NCI-H1436 (cell line): ENCODE data around the gene SUSD4.

ENCODE experiments used
- DNase-seq: peaks from one replicate; lab custom pipeline; 2025; lab: John Stamatoyannopoulos, UW

Gene SUSD4

DNA sequence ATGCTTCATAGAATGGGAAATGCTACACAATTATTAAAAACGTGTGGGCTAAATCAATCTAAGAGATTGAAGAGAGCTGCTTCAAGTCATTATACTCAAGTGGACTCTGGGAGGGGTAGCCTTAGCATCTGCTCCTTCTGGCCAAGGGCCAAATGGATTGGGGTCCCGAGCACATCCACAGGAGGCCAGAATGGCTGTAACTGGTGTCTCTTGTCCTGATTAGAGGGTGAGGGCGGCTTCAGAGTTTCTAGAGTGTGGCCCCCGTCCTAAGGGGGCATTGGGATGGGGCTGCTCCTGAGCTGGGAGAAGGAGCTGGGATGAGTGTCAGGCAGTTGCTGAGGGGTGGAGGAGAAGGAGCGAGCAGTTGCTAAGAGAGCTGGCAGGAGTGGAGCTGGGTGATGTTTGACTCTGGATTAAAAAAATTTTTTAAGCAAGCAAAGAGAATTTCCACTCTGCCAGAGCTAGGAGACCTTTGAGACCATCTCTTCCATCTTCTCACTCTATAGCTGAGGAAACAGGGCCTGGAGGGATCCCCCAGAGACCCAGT, 149.6 kb downstream of the SUSD4 start:
- peak; percentile 60 for DNase-seq

DNA sequence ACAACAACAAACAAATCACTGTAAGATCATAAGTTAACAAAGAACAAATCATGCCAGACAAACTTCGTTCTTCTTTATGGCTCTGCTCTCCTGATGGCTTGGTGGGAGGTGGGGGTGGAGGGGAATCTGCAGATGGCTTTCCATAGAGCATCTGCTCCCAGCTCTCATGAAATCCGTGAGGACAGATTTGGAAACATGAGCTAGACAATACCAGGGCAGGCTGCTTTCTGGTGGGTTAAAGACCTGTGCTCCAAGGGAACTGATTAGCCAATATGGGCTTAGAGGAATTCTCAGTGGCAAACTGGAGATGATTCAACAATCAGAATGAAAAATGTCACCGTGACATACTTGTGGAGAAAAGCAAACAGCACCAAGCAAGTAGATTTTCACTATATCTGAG, 151.5 kb downstream of the SUSD4 start:
- no peak for DNase-seq

DNA sequence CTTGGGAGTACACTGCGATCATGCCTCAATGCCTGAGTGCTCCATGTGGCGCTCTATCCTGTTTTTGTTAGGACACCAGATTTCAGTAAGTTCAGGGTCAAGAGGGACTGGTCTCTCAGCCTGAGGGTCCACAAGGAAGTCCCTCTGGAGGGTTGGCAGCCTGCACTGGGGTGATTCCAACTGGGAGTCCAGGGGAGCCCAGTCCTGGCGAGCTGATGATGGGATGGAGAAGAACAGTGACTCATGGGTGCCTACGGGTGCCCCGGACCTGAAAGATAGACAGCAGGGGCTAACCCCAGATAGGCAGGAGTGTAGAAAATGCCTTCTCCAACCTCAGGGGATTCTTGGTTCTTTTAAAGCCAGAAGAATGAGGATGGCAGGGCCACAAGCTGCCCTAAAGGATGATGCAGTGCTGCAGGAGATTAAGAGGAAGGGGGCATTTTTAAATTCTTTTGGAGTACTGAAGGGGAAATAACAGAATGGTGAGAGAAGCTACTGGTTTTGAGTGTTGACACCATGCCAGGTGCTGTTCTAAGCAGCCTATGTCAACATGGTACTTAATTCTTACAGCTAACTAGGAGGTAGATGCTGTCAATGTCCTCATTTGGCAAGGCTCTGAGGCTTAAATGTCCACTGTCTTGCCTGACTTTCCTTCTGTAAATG, 152.5 kb downstream of the SUSD4 start:
- DNase-seq, result no peak

DNA sequence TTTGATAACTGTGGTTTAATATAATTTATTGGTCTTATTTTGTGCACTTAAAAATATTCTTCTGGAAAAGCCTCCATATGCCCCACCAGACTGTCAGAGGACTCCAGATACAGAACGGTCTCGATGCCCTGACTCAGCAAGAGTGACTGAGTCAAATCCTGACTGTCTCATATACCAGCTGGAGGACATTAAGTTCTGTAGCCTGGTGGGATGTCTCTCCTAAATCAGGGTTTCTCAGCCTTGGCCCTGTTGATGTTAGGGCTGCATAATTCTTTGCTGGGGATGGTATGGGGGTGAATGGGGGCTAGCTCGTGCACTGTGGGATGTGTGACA, 153.2 kb downstream of the SUSD4 start:
- DNase-seq, result no peak

GRCh38 chr1:223209992-223210787, 153.8 kb downstream of the SUSD4 start:
- DNase-seq, result no peak

DNA sequence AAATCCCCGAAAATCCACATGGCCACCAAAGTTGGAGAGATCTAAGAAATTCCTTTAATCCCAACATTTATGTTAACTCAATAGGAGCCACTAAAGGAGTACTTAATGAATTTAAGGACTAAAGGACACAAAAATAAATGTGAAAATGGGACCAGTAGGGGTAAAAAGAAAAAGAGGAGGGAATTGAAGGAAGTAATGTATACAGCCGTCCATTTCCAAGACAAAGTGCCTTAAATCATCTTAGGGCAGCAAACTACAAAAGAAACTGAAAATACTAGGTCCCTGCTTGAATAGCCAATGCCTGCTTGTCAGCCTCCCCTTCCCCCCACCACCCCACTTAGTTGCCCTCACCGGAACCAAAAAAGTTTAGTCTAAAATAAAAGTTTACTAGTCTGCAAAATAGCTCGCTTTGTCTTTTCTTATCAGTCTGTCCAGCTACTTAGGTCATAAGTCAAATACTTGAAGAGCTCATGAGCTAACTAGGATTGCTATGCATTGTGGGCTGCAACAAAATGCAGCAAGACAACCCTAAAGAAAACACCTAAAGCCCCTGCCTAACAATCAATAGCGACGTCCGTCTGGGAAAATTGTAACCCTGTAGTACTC, 154.6 kb downstream of the SUSD4 start:
- DNase-seq, result no peak

GRCh38 chr1:223208164-223209076, 155.6 kb downstream of the SUSD4 start:
- DNase-seq, result no peak

DNA sequence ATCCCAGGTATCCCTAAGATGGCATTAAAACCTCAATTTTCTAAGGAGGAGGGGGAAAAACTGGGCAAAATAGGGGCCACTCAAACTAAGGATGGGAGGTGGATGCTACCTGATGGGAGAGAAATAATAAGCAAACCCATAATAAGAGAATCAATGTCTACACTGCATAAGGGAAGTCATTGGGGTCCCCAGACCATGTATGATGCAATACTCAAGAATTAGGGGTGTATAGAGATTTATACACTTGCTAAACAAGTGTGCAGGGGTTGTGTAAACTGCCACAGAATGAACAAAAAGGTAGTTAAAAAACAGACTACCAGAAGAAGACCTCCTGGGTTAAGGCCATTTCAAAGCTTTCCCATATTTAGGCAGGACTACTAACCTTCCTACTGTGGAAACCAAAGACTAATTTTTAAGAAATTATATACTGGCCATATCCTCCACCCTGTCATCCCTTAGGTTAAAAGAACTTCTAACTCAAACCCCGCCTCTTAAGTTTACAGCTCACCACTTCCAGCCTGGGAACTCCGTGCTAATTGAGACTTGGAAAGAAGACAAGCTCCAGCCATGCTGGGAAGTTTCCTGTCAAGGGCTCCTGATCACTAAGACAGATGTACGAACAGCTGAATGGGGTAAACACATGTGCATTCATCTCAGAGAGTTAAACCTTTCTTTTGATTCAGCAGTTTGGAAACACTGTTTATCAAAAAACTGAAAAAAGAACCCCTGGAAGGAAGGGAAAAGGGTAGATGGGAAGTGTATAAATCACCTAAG, 156.5 kb downstream of the SUSD4 start:
- DNase-seq, result no peak

GRCh38 chr1:223204424-223204823, 159.6 kb downstream of the SUSD4 start:
- no peak for DNase-seq

GRCh38 chr1:223203694-223204093, 160.3 kb downstream of the SUSD4 start:
- no peak for DNase-seq

- no peak for DNase-seq
Observed at GRCh38 chr1:223203034-223203408, 161.0 kb downstream of the SUSD4 start.

- no peak for DNase-seq
Observed at GRCh38 chr1:223202376-223203033, 161.5 kb downstream of the SUSD4 start.

- no peak for DNase-seq
Observed at GRCh38 chr1:223201967-223202366, 162.0 kb downstream of the SUSD4 start.

DNA sequence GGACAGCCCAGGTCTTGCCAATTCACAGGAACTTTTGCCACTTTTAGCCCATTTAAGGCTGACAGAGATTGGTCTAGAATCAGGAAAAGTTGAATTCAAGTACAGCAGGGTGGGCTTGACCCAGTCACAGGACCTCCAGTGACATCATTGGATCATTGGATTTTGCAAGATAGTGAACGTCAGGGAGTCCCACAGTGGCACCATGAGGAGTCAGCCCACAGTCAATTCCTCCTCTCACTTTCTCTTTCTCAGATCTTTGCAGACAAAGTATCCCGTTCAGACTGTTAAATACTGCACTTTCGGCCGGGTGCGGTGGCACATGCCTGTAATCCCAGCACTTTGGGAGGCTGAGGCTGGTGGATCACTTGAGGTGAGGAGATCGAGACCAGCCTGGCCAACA, 163.1 kb downstream of the SUSD4 start:
- DNase-seq, result no peak

- no peak for DNase-seq
Observed at GRCh38 chr1:223199094-223199647, 164.8 kb downstream of the SUSD4 start.

DNA sequence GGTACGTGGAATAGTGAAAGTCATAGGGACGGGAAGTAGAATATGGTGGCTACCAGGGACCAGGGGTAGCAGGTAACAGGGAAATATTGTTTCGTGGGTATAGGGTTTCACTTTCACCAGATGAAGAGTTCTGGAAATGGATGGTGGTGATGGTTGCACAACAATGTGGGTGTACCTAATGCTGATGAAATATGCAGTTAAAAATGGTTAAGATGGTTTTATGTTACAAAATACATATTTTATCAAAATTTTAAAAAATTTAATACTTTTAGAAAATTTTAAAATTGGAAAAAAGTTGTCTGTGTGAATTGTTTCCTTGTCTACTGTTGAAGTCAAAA, 165.4 kb downstream of the SUSD4 start:
- DNase-seq, result no peak

- no peak for DNase-seq
Observed at GRCh38 chr1:223197923-223198627, 165.9 kb downstream of the SUSD4 start.

- DNase-seq, result no peak
Observed at GRCh38 chr1:223189903-223190724, 173.9 kb downstream of the SUSD4 start.

DNA sequence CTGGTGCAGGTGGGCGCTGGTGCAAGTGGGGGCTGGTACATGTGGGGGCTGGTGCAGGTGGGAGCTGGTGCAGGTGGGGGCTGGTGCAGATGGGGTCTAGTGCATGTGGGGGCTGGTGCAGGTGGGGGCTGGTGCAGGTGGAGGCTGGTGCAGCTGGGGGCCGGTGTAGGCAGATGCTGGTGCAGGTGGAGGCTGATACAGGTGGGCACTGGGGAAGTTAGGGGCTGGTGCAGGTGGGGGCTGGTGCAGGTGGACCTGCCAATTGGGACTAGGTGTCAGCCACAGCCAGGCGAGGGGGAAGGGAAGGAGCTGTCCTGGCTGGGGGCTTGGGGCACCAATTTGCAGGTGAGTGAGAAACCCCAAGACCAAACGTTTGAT, 174.5 kb downstream of the SUSD4 start:
- DNase-seq, result no peak
